KG1 (cell line): ENCODE measurements around the gene SLC35E4.

Experiments
- DNase-seq: peaks from one replicate; lab custom pipeline; 2025; lab: John Stamatoyannopoulos, UW

Gene SLC35E4

DNA sequence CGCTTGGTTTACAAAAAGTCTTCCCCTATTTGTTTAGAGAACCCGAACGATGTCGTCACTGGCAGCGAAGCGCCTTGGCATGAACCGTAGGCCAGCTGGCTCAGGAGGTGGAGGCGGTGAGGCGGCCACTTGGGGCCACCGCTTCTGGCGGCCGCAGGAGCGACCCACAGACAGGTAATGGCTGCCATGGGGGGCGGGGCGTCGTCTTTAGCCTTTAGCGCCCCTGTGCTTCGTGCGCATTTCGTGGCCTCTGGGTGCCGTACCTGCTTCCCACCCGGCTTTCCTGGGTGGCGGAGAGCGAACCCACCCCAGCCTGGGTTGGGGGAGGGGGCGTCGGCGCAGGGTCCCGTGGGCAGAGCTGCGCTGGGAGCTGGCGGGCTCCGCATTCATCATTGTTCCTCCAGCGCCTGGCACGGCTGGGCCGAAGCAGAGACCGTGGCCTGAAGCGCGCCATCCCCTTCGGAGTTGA lies 58.6 kb downstream of the SLC35E4 start:
- DNase-seq = no peak

- DNase-seq = no peak
Measured at GRCh38 chr22:30694640-30695350, 59.2 kb downstream of the SLC35E4 start, which contains the start of gene OSBP2. Gene OSBP2 (plus strand): TSS chr22:30694874. CDS start chr22:30694910, 36 bp downstream.

- DNase-seq = no peak
Measured at GRCh38 chr22:30695351-30695851, 59.8 kb downstream of the SLC35E4 start.

DNA sequence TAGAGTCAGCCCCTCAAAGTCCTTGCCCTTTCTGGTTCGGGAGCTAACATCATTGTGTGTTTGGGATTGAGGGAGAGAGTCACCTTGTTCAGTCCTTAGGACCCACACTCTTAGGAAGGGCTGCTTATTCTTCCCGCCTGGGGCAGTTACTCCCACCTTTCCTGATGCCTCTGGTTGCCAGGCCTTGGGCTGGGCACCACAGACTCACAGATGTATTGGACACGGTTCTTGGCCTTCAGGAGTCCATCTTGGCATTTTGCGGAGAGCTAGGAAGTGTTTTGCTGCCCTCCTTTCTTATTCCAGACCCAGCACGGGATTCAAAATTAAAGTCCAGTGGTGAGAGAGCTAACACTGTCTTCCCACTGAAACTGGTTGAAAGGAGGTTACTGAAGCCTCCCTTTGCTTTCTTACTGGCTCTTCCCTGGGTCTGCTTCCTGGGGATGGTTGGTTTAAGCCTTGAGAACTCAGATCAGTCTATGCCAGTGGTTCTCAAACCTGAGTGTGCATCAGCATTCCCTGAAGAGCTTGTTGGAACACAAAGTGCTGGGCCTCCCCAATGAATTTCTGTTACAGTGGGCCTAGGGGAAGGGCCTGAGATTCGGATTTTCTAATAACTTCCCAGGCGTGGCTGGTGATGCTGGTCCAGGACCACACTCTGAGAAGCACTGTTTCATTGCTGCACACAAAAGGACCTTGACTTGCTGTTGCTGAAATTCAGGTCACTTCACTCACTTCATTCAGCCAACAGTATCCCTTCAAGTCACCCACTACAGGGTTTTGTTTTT lies 60.5 kb downstream of the SLC35E4 start:
- DNase-seq = no peak
